ENCODE measurements around the gene BCAS3. TPM values are rescaled to one million over a fixed set of nuclear protein-coding genes. Genes with fewer than 3 reads are reported as not detected.
A peak's percentile ranks its signal among the peaks of the same experiment; 100 is the strongest.

BCAS3 gene
- total RNA-seq, 1 donor from 2014 or later = 15.6 TPM

DNA sequence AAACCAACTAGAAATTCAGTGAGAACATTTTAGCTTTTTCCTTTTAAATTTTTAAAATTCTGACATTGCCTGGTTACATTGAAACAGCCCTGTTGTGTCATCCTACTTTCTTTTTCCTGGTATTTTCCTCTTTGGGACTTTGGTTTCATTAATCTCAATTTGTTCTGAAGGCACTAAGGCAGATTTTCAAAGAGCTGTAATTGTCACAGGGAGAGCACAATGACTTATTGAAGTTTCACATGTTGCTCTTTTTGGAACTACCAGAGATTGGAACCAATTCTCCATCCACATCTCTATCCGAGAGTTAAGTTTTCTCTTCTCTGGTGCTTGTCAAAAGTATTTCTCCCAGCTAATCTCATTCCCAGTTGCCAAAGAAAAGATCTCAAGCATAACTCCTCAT lies 577.3 kb downstream of the BCAS3 start:
- no peak for ATAC-seq (ENCODE audit: poor library complexity)
- intact Hi-C loops (cut with DNase I) = loop anchor here (5.0 kb wide), 1 partner anchor 77 kb away; no protein-coding TSS in a partner anchor
- no peak for DNase-seq

DNA sequence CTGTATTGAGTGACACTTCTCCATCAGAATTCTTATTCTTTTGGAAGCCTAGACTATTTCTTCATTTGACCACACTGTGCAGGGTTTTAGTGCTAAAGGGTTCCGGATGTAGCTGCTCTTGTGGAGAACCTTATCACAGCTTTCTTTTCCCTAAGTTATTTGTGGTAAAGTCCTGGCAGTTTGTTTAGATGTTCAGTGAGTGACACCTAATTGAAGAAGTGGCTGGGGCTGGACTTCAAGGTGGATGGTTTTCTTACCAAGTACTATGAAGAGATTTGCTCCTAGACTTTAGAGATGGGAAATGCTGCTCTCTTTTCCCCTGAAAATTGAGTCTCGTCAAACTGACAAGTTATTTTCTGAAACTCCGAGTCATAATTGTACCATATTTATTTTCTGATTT lies 578.0 kb downstream of the BCAS3 start:
- no peak for ATAC-seq (ENCODE audit: poor library complexity)
- intact Hi-C loops (cut with DNase I) = loop anchor here (5.0 kb wide), 1 partner anchor 77 kb away; no protein-coding TSS in a partner anchor
- no peak for DNase-seq

DNA sequence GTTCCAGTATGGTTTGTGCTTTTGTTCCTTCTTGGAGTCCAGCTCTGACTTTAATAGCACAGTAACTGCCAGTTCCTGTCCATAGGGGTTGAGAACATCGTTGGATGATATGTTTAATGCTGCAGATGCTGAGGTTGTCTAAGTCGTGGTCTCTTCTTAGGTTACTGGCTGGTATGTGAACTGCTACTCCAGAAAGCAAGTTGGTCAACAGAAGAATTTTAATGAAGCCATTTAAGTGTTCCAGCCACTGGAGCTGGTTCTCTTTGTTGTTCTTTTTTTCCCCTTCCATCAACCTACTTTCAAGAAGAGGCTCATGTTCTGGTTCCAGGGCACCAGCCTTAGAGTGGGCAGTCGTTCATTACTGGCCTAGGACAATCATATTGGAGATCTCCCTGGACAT lies 581.7 kb downstream of the BCAS3 start:
- ATAC-seq (ENCODE audit: poor library complexity) = no peak
- DNase-seq = no peak
- intact Hi-C loops (cut with DNase I) = loop anchor here (5.0 kb wide), 1 partner anchor 73 kb away; no protein-coding TSS in a partner anchor

DNA sequence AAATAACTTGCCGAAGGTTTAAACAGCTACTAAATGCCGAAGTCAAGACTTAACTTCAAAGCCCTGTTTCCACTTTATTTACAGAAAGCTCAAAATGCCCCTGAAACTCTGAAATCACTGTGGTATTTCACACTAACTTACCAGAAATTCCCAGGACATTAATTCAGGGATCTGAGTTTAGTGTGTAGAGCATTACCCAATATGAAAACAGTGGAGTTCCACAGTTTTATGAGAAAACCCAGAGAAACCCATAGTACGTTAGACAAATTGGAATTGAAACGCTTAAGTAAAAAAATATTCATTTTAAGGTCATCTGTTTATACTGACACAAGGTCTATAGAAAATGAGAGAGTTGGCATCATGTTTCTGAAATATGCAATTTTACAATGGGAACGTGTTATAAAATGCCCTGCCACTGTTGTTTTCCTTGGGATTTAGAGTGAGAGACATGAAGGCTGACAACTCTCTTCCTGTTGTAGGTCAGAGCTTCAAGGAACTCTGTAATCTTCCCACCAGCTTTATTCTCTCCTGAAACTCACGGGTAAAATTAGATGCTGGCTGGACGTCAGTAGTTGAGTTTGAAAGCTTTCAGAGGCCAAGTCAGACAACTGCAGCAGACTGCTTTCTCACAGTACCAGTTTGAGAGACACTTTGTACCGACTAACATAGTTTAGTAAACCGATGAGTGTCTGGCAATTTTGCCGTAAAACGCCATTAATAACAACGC lies 582.6 kb downstream of the BCAS3 start:
- DNase-seq = no peak

DNA sequence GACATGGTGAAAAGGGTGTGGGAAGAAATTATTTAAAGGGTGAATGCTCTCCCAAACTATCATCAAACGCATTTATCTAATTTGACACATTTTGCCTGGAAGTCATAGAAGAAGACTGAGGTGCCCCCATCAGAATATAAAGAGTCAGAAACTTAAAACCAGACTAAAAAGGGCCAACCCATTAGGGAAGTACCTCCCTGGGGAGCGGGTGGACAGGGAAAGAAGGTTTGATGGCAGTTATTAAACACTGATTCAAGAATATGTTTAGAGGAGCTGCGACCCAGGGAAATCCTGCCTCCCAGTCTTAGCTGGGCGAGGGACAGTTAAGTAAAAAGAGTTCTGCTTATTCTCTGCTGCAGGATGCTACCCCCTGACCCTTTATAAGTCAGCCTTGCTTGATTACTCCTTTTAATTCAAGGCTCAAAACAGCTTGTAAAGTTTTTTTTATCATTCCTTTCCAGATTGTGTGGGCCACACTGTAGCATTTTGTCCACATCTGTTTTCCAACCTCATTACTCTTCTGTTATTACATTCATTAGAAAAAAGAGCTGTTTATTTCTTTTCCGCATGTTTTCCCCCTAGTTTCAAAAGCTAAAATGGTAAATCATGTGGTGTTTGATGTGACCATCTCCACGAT lies 583.5 kb downstream of the BCAS3 start:
- intact Hi-C loops (cut with DNase I) = no loop called here
- DNase-seq (no peak), ATAC-seq (ENCODE audit: poor library complexity) (peak; percentile 13)

More for the DNA sequence above, 582.6 kb downstream of the BCAS3 start:
- ATAC-seq (ENCODE audit: poor library complexity) = peak; percentile 93
- intact Hi-C loops (cut with DNase I) = no loop called here

DNA sequence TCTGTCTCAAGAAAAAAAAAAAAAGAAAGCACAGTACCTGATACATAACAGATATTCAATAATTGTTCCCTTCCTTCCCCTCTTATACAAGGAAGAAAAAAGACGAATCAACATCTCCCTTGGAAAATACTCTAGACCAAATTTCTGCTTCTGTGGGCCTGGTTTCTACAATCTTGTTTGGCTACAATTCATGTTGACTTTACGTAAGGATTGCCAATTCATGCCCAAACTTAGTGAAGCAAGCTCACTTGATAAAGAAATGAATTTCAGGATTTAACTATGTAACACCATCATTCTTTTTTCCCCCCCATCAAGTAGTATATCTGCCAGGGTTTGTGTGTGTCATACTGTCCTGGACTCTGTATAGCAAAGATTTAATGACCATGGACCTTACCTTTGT lies 587.7 kb downstream of the BCAS3 start:
- DNase-seq = no peak
- ATAC-seq (ENCODE audit: poor library complexity) = no peak
- intact Hi-C loops (cut with DNase I) = no loop called here

DNA sequence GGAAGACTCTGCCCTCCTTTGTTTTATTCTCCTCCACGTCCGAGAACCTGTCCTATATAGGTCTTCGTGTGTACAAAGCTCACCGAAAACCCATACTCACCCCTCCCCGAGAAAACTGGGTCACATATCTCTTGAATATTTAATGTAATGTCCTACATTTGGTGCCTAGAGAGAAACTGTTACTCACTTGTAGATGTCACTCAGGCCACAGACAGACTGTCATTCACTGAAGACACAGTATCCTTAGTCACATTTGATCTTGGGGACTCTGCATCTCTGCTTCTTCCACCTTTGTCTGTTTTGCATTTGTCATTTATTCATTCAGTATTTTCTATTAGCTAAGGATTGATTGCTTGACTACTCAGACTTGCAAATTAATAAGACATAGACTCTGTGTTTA lies 590.2 kb downstream of the BCAS3 start:
- DNase-seq (no peak), ATAC-seq (ENCODE audit: poor library complexity) (no peak)
- intact Hi-C loops (cut with DNase I) = no loop called here

DNA sequence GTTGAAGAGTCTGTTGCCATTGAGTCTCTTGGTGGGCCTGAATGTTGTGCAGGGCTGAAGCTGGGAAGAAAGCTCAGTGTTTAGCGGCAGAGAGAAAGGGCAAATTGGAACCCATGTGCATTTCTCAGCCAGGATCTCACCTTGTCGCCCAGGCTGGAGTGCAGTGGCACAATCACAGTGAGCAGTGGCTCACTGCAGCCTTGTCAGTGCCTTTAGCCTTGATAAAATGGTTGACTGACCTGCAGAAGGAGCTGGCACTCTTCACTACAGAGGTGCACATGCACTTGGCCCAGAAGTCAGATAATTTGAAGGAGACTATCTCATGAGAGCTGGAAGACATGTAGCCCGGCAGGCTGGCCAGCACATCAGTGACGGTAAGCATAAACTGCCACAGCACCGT lies 597.7 kb downstream of the BCAS3 start:
- intact Hi-C loops (cut with DNase I) = no loop called here
- ATAC-seq (ENCODE audit: poor library complexity) = no peak
- DNase-seq = no peak

DNA sequence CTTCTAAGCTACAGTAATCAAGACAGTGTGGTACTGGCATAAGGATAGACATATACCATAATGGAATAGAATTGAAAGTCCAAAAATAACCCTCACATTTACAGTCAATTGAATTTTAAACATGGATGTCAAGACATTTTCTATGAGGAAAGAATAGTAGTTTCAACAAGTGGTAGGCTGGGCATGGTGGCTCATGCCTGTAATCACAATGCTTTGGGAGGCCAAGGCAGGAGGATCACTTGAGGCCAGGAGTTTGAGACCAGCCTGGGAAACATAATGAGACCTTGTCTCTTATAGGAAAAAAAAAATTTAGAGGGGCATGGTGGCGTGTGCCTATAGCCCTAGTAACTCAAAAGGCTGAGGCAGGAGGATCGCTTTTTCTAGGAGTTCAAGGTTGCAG lies 599.2 kb downstream of the BCAS3 start:
- ATAC-seq (ENCODE audit: poor library complexity) = no peak
- DNase-seq = no peak
- intact Hi-C loops (cut with DNase I) = no loop called here

DNA sequence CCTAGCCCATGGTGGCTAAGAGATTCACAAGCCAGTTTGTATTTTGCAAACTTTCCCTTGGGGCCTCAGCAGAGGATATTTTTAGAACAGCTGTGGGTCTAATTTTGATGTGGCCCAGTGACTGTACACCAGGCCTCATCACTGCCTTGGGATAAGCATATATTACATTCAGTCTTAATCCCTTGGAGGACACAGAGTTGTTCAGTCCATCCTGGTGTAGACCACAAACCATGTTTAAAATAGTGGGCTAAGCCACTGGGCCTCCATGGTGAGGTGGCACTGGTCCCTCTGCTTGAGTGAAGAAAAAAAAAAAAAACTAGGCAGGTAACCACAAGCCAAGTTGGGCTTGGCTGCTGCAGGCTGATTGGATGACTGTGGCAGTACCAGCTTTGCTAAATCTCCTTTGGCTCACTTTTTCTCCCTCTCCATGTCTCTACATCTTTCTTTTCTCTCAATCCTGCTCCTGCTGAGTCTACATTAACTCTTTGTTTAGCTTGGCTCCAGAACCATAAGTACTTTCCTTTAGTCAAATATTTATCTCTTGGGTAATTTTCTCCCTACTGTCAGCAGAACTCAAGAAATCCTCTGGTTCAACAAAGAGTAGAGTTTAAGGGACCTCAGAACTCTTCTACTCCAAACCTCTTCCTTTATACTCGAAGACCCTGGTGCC lies 602.0 kb downstream of the BCAS3 start:
- intact Hi-C loops (cut with DNase I) = no loop called here
- peak; percentile 79 for ATAC-seq (ENCODE audit: poor library complexity)
- DNase-seq = no peak

DNA sequence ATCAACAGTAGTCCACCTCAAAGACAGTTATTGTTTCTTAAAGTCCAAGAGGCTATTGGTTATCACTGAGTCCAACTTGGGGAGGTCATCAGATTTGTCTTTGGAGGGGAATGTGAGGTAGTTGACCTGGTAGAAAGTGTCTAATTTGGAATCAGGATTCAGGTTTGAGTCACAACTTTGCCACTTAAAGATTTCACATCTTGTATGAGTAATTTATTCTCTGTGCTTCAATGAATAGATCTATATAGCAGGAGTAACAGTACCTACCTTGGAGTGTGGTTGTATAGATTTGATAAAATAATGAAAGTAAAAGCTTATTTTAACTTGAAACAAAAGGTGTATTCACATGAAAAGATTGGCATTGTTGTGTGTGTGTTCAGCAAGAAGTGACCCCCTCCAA lies 602.7 kb downstream of the BCAS3 start:
- no peak for ATAC-seq (ENCODE audit: poor library complexity)
- intact Hi-C loops (cut with DNase I) = no loop called here
- DNase-seq = no peak

DNA sequence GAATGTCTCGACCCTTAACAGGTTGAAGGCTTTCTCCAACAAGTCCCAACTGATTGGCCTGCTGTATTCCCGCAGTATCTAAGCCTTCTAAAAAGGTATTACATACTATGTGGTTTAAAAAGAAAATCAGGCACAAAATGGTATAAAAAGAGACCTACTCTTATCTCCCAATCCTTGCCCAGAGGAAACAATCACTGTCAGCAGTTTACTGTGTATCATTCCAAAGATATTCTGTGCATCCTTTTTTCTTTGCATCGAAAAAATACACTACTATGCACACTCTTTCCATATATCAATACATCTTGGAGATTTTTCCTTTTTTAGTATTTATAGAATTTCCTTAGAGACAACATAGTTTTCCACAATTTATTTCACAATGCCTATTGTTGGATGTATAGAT lies 603.2 kb downstream of the BCAS3 start:
- DNase-seq (no peak), ATAC-seq (ENCODE audit: poor library complexity) (no peak)
- intact Hi-C loops (cut with DNase I) = no loop called here

DNA sequence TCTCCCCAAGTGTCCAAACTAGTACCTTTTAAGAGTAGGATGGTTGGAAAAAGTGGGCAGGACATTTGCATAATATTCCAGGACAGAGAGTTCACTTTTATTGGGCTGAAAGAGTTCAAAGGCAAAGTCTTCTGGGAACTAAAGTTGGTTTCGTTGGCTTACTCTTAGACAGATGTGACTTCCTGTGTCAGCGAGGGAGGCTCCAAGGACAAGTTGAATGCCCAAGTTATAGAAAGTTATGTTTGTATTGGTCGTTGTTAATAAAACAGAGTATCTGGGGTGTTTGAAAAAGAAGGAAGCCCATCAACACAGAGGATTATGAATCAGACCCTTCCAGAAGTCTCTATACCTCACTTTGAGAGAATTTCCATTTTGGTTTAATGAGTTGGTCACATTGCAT lies 604.7 kb downstream of the BCAS3 start:
- ATAC-seq (ENCODE audit: poor library complexity) (no peak), DNase-seq (no peak)
- intact Hi-C loops (cut with DNase I) = no loop called here

DNA sequence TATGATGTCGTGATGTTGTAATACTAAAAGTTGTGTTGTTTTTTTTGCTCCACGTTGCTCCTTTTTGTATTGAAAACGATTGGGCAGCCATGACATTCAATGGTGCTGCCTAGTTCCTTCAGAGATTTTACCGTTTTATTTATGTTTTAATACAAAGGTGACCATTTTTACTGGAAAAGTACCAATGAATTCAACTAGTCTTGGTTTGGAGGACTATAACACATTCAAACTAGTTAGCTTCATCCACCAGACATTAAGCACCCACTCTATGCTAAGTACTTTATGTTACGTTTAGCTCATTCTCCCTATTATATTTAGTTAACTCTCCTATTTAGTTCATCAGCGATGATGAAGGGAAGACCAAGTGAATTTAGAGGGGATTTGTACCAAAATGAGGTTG lies 605.4 kb downstream of the BCAS3 start:
- ATAC-seq (ENCODE audit: poor library complexity) (no peak), DNase-seq (no peak)
- intact Hi-C loops (cut with DNase I) = no loop called here

DNA sequence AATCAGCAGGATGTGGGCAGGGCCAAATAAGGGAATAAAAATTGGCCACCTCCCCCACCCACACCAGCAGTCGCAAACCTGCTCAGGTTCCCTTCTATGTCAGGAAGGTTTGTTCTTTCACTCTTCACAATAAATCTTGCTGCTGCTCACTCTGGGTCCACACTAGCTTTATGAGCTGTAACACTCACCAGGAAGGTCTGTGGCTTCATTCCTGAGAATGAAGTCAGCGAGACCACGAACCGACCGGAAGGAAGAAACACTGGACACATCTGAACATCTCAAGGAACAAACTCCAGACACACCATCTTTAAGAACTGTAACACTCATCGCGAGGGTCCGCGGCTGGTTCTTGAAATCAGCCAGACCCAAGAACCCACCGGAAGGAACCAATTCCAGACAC lies 606.5 kb downstream of the BCAS3 start:
- no peak for DNase-seq
- intact Hi-C loops (cut with DNase I) = no loop called here
- no peak for ATAC-seq (ENCODE audit: poor library complexity)

DNA sequence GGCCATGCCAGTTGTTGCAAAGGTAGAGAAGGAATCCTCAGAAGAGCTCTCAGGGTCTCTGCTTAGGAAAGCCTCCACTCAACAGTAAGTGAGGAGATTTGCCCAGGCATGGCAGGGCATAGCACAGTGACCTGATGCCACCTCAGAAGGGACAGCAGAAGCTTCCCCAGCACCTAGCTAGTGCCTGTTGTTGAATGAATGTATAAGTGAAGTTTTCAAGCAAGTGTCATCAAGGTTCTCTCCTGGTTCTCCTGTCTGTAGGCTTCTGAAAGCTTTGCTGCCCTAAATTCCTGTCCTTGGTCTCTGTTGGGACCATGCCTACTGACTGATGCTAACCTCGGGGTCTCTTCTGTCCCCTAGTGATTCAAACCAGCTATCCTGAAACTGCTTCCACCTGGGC lies 607.1 kb downstream of the BCAS3 start:
- ATAC-seq (ENCODE audit: poor library complexity) (no peak), DNase-seq (no peak)
- intact Hi-C loops (cut with DNase I) = no loop called here

DNA sequence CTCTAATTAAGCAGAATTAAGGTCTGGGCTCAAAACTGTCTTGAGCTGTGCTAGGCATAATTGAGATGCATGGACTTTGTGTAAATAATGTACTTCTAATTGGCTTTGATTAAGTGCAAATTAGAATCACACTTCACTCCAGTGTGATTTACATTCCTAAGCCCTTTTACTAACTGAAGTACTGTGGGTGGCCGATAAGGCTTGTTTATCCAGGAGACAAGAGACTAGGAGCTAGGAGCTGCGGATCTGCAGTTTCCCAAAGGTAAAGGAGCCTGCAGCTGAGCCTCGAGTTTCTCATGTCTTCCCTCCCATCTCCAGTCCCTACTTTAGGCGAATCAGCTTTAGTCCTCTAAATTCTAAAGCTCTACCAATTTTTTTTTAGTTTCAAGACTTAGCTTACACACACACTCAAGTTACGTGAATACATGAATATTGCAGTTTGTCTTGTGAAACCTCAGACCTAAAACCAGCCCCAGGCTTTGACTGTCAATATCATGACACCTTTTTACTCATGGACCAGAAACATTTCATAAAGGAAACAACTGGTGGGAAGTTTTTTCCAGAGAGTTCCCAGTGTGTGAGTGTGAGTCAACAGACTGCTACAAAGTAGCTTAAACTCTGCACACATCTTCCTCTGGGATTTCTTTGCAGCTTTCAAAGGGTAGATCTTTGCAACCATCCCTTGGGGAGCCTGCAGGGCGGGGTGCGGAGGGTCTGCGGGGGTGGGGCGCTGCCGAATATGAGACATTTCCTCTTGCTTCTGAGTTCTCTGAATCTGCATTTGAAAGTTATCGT lies 608.1 kb downstream of the BCAS3 start:
- DNase-seq (peak; percentile 48), ATAC-seq (ENCODE audit: poor library complexity) (peak; percentile 53)
- intact Hi-C loops (cut with DNase I) = no loop called here

DNA sequence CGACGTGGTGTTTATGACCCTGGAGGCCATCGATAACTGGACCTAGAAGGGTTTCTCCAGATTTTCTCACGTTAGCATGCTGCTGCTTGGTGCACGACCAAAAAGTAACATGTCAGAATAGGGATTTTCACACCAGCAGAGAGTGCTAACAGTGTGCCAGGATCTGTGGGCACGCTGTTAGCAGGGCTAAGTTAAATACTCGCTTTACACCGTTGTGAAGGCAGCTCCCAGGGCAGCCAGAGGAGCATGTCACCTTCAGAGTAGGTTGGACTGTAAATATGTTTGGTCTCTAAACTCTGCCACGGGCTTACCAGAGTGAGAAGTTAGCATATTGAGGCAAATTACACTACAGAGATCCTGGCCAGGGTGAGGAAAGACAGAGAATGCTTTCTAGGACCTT lies 608.8 kb downstream of the BCAS3 start:
- no peak for DNase-seq

More for the DNA sequence above, 608.8 kb downstream of the BCAS3 start:
- ATAC-seq (ENCODE audit: poor library complexity) = no peak
- intact Hi-C loops (cut with DNase I) = no loop called here
